ENCODE measurements around the gene AXDND1. TPM values are rescaled to one million over a fixed set of nuclear protein-coding genes. Genes with fewer than 3 reads are reported as not detected.
"Not testable (repeated sequence)": the region's sequence is repeated elsewhere in the genome, so short reads cannot be mapped to it uniquely, and the experiment has no call there.

The AXDND1 gene
- total and polyA plus RNA-seq, 5 experiments from 2014 or later: 0.65 TPM; not detected in 4

- Mint-ChIP-seq H3K27ac (peak overlapping the region in 8 of 10 donors; percentile 40 to 93 (median 62)), H3K4me1 (peaks cover 0 to 5% (median 2%) of the 10 kb centered on the region in 4 donors), H3K36me3 (peaks cover 5 to 88% (median 20%) of the 10 kb centered on the region in 3 donors), H3K4me3 (no peak overlapping the region), H3K27me3 (no peaks in the 10 kb centered on the region), H3K9me3 (no peaks in the 10 kb centered on the region)
- POLR2A ChIA-PET: no interaction called here
- ATAC-seq: no peak
- no peak for DNase-seq
Measured at GRCh38 chr1:179337942-179338560, 27.7 kb upstream of the AXDND1 start.

GRCh38 chr1:179340918-179341317, 24.9 kb upstream of the AXDND1 start:
- DNase-seq (no peak), ATAC-seq (no peak)
- POLR2A ChIA-PET: no interaction called here
- H3K4me1 Mint-ChIP-seq: peaks cover 0 to 4% (median under 1%) of the 10 kb centered on the region in 4 donors
- no peak overlapping the region for H3K4me3 Mint-ChIP-seq
- peak overlapping the region in 4 of 10 donors; percentile 1 to 69 (median 34) for H3K27ac Mint-ChIP-seq
- no peaks in the 10 kb centered on the region for H3K27me3 Mint-ChIP-seq
- no peaks in the 10 kb centered on the region for H3K9me3 Mint-ChIP-seq
- H3K36me3 Mint-ChIP-seq: peaks cover 0 to 86% (median 22%) of the 10 kb centered on the region in 3 donors

GRCh38 chr1:179341943-179342547, 23.7 kb upstream of the AXDND1 start:
- H3K4me1 Mint-ChIP-seq: peaks cover 0 to 4% (median under 1%) of the 10 kb centered on the region in 4 donors
- DNase-seq (no peak), ATAC-seq (no peak)
- H3K36me3 Mint-ChIP-seq: peaks cover 0 to 86% (median 25%) of the 10 kb centered on the region in 3 donors
- POLR2A ChIA-PET: no interaction called here
- H3K9me3 Mint-ChIP-seq: no peaks in the 10 kb centered on the region
- no peak overlapping the region for H3K4me3 Mint-ChIP-seq
- H3K27me3 Mint-ChIP-seq: no peaks in the 10 kb centered on the region
- peak overlapping the region in 2 of 10 donors; percentile 31 to 47 for H3K27ac Mint-ChIP-seq

DNA sequence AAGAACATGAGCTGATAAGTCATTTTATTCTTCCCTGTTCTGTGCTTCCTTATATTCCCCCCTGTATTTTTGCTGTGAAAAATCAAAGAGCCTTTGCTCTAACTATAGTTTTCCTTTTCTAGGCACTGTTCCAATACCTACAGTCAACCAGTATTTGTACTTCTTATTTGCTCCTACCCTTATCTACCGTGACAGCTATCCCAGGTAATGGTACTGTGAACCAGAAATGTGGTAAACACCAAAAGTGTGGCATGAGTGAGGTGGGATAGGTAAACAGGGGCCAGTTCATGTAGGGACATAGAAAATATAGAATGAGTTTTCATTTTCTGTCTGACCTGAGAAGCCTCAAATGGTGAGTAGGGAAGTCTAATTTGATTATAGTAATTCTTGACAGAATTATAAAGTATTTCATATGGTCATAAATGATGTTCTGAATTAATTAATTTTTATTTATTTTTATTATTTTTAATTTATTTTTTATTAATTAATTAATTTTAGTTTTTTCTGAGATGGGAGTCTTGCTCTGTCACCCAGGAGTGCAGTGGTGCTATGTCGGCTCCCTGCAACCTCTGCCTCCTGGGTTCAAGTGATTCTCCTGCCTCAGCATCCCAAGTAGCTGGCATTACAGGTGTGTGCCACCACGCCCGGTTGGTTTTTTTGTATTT, 22.9 kb upstream of the AXDND1 start:
- ATAC-seq (no peak), DNase-seq (no peak)
- H3K9me3 Mint-ChIP-seq: no peaks in the 10 kb centered on the region
- H3K27me3 Mint-ChIP-seq: no peaks in the 10 kb centered on the region
- H3K27ac Mint-ChIP-seq: peak overlapping the region in 3 of 10 donors; percentile 44 to 63 (median 47)
- peaks cover 0 to 84% (median 25%) of the 10 kb centered on the region in 3 donors for H3K36me3 Mint-ChIP-seq
- H3K4me1 Mint-ChIP-seq: peaks cover 0 to 4% (median under 1%) of the 10 kb centered on the region in 4 donors
- no peak overlapping the region for H3K4me3 Mint-ChIP-seq
- POLR2A ChIA-PET: no interaction called here

DNA sequence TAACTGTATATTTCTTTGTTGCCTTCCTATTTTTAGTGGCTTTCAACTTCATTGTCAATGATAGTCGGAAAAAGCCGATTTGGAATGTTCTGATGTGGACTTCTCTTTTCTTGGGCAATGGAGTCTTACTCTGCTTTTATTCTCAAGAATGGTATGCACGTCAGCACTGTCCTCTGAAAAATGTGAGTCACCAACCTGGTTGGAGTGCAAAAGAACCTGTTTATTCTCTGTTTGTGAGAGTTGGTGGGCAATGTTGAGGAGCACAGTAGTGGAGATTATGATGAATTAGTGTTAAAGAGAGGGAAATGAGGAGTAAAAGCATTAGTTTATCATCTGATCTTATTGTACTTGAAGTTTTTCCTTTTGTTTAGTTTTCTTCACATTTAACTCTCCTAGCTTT, 14.5 kb upstream of the AXDND1 start:
- H3K4me1 Mint-ChIP-seq: peaks cover 0 to 5% (median 4%) of the 10 kb centered on the region in 4 donors
- peak overlapping the region in 2 of 10 donors; percentile 18 to 43 for H3K27ac Mint-ChIP-seq
- H3K4me3 Mint-ChIP-seq: no peak overlapping the region
- POLR2A ChIA-PET: no interaction called here
- DNase-seq: no peak
- H3K27me3 Mint-ChIP-seq: no peaks in the 10 kb centered on the region
- no peak for ATAC-seq
- no peaks in the 10 kb centered on the region for H3K9me3 Mint-ChIP-seq
- H3K36me3 Mint-ChIP-seq: peaks cover 4 to 87% (median 24%) of the 10 kb centered on the region in 3 donors

DNA sequence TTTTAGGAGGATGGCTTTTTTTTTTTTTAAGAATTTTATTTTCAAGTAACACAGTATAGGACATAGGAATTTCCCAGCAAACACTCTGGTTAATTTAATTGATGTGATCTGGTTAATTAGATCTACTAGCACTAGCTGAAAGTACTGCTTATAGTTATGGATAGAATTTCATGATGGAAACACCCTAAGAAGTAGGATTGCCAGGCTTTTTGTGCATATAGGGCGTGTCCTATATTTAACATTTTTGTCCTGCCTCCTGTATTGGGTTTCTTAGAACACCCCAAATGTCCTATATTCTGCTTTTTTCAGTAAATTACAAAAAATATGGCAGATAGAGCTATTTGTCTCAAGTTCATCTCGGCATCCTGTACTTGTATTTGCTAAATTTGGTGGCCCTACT, 13.5 kb upstream of the AXDND1 start:
- no peaks in the 10 kb centered on the region for H3K27me3 Mint-ChIP-seq
- POLR2A ChIA-PET: no interaction called here
- no peaks in the 10 kb centered on the region for H3K9me3 Mint-ChIP-seq
- peaks cover 4 to 83% (median 23%) of the 10 kb centered on the region in 3 donors for H3K36me3 Mint-ChIP-seq
- ATAC-seq (no peak), DNase-seq (no peak)
- H3K27ac Mint-ChIP-seq: peak overlapping the region in 1 of 10 donors; percentile 66
- peaks cover 0 to 5% (median 4%) of the 10 kb centered on the region in 4 donors for H3K4me1 Mint-ChIP-seq
- no peak overlapping the region for H3K4me3 Mint-ChIP-seq

GRCh38 chr1:179353546-179353945, 12.2 kb upstream of the AXDND1 start:
- H3K4me3 Mint-ChIP-seq: no peak overlapping the region
- peaks cover 4 to 71% (median 19%) of the 10 kb centered on the region in 3 donors for H3K36me3 Mint-ChIP-seq
- ATAC-seq (no peak), DNase-seq (no peak)
- POLR2A ChIA-PET: no interaction called here
- H3K4me1 Mint-ChIP-seq: peaks cover 0 to 5% (median 4%) of the 10 kb centered on the region in 4 donors
- no peaks in the 10 kb centered on the region for H3K27me3 Mint-ChIP-seq
- H3K27ac Mint-ChIP-seq: peak overlapping the region in 2 of 10 donors; percentile 44 to 51
- no peaks in the 10 kb centered on the region for H3K9me3 Mint-ChIP-seq

- DNase-seq, ATAC-seq, H3K9me3 Mint-ChIP-seq, H3K36me3 Mint-ChIP-seq, H3K4me3 Mint-ChIP-seq, POLR2A ChIA-PET, H3K27me3 Mint-ChIP-seq: not testable (repeated sequence)
- Mint-ChIP-seq H3K4me1 (peaks cover 0 to 19% (median 10%) of the 10 kb centered on the region in 4 donors), H3K27ac (peak overlapping the region in 1 of 10 donors; percentile 44)
Measured at GRCh38 chr1:179361631-179362030, 4.1 kb upstream of the AXDND1 start.

DNA sequence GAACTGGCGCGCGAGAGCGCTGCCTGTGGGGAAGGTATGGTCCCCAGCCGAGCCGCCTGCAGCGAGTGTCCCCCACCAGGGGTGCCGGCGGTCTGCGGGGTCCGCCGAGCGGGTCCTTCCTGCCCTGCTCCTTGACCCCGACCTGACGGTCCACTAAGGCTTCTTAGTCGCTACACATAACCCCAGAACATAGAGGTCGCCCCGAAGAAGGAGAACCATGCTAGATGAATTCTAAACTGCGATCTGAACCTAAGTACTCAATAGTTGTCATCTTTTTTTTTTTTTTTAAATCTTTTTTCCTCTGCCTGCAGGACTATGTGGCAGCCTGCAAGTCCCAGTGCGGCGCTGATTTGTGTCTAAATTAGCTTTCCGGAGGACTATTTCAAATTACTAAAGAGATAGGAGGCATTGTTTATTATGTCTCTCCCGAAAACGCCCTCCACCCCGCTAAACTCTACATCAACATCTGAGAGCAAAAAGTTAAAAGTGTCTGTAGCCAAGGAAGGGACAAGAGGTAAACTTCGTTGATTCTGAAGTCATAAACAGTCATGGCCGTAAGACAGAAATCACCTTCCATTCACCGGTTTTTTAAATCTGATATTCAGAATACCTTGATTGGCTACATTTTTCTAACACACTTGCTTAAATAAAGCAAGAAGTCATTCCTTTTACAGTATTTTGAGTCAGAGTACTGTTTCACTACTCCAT, 476 bp downstream of the AXDND1 start:
- Mint-ChIP-seq H3K27ac (peak overlapping the region; percentile 100), H3K27me3 (peaks cover 0 to 1% (median 0%) of the 10 kb centered on the region in 5 donors), H3K9me3 (no peaks in the 10 kb centered on the region), H3K4me1 (peaks cover 0 to 19% (median 10%) of the 10 kb centered on the region in 4 donors), H3K4me3 (peak overlapping the region; percentile 91 to 99 (median 98)), H3K36me3 (no peaks in the 10 kb centered on the region)
- POLR2A ChIA-PET: interaction anchor here (0.5 to 2.9 kb wide), 12 partner anchors 19 to 824 kb away, joined by 3 to 41 read pairs (median 3); partner anchors contain the start of genes SOAT1 and TOR3A
- peak; percentile 39 to 45 for ATAC-seq
- no peak for DNase-seq

DNA sequence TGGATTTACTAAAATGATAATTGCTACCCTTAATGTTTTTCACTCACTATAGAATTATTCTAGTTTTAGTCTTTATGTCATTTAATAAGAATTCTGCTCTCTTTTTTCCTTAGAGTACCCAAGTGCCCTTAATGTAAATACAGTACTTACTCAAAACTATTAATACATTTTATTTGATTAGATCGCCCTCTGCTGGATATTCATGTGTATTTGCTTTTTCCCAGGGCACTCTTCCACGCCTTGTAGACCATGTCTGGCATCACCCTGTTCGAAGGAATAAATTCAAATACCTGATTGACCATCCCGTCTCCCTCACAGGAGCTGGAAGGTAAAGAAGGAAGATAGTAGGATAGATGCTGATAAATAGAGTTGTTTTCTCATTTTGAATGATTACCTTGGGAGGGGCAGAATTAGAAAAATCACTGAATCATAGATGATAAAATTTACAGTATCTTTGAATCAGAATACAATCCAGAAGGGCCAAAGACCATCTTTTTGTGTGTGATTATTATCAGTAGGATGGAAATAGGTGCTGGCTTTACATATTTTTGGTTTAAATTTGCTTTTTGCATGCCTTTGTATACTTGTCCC, 4.1 kb downstream of the AXDND1 start:
- Mint-ChIP-seq H3K9me3 (no peaks in the 10 kb centered on the region), H3K27ac (peak overlapping the region in 1 of 10 donors; percentile 65), H3K4me1 (peaks cover 0 to 15% (median 10%) of the 10 kb centered on the region in 4 donors), H3K4me3 (peak overlapping the region in 1 of 10 donors; percentile 1), H3K36me3 (no peaks in the 10 kb centered on the region), H3K27me3 (peaks cover 0 to 1% (median 0%) of the 10 kb centered on the region in 5 donors)
- POLR2A ChIA-PET: no interaction called here
- DNase-seq (peak in 8 of 10 donors; percentile 16 to 77 (median 52)), ATAC-seq (no peak)

DNA sequence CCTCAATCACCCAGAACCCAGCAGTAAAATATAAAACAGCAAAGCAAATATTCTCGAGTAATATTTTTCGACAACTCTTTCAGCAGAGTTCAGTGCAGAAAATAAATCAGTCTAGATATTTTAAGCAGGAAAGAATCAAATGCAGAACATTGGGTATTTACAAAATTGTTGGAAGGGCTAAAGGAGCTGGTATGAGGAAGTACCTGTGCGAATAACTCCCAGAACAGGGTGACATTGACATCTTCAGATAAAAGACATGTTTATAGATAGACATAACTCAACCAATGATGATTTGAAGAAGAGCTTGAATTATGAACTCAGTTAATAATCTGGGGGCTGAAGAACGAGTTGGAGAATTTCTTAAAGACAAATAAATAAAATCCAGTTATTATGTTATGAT, 6.4 kb downstream of the AXDND1 start:
- no peaks in the 10 kb centered on the region for H3K36me3 Mint-ChIP-seq
- no peaks in the 10 kb centered on the region for H3K4me1 Mint-ChIP-seq
- no peak for DNase-seq
- no peak for ATAC-seq
- POLR2A ChIA-PET: no interaction called here
- no peak overlapping the region for H3K27ac Mint-ChIP-seq
- no peak overlapping the region for H3K4me3 Mint-ChIP-seq
- no peaks in the 10 kb centered on the region for H3K9me3 Mint-ChIP-seq
- H3K27me3 Mint-ChIP-seq: peaks cover 0 to 1% (median 0%) of the 10 kb centered on the region in 5 donors

DNA sequence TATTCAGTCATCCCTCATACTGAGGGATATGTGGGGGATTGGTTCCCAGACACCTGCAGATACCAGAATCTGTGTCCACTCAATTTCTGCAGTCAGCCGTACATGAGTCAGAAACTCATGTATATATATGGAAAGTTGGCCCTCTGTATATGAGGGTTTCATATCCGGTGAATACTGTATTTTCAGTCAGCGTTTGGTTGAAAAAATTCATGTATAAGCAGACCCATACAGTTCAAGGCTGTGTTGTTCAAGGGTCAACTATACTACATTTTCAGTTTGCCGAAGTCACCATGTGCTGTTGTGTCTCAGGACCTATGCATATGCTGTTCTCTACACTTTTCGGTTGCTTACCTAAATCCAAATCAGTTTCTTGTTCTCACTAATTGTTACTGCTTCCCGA, 10.5 kb downstream of the AXDND1 start:
- no peaks in the 10 kb centered on the region for H3K9me3 Mint-ChIP-seq
- no peaks in the 10 kb centered on the region for H3K4me1 Mint-ChIP-seq
- H3K27ac Mint-ChIP-seq: no peak overlapping the region
- ATAC-seq: no peak
- H3K27me3 Mint-ChIP-seq: no peaks in the 10 kb centered on the region
- POLR2A ChIA-PET: no interaction called here
- H3K4me3 Mint-ChIP-seq: no peak overlapping the region
- no peaks in the 10 kb centered on the region for H3K36me3 Mint-ChIP-seq
- no peak for DNase-seq

All from naive thymus-derived CD8-positive, alpha-beta T cell (primary cell).